K562 treated with DMSO at 1 percent for 4 hours (cell line): ENCODE measurements around the gene STRIT1. TPM values are rescaled to one million over a fixed set of nuclear protein-coding genes. Genes with fewer than 3 reads are reported as not detected.

Experiments used
- total RNA-seq: library from RNA; unstranded; fragments of 300-600 nt; gene quantifications from 2 replicates; pipeline ENCODE4 v1.2.3, GENCODE V29; 2022; ENCODE audit not compliant: insufficient read depth

STRIT1 gene
- not detected in 2 replicates for total RNA-seq

GRCh38 chr3:155293516-155293915 lies at the start of gene STRIT1:
Gene STRIT1, minus strand, starts transcription at chr3:155293683.

Other genes starting within 250 kb of the STRIT1 start
- 1.3 and 2.2 TPM in 2 replicates for gene MME, start 213.4 kb downstream of the STRIT1 start, total RNA-seq